Breast epithelium (tissue), 4 donors: Measurements from ENCODE around the gene IL1RAP. TPM values are rescaled to one million over a fixed set of nuclear protein-coding genes. Genes with fewer than 3 reads are reported as not detected.
A peak's percentile ranks its signal among the peaks of the same experiment; 100 is the strongest.

ENCODE experiments used
- DNase-seq, 2 donors: peaks; one replicate each; pipeline ENCODE4 v3.0.0-alpha.2; 2019; ENCODE audit warnings: low spot score in 2 of 2
- H3K27ac ChIP-seq, 2 donors: fragments of 200-600 bp; sonication (generic) in 1 of 2; one replicate each; pipeline ENCODE4 v1.5.1; 2016 to 2019; ENCODE audit warnings: mild to moderate bottlenecking in 1 of 2
- H3K27me3 ChIP-seq, 2 donors: fragments of 200-600 bp; sonication (generic) in 1 of 2; one replicate each; pipeline versions ENCODE4 v1.5.1 to v1.6.0; 2017 to 2019; ENCODE audit warnings: control low read depth in 1 of 2, mild to moderate bottlenecking in 1 of 2
- H3K36me3 ChIP-seq: fragments of 200-600 bp; one replicate; pipeline ENCODE4 v1.5.1; 2019
- H3K4me1 ChIP-seq, 2 donors: fragments of 200-600 bp; sonication (generic); one replicate each; pipeline ENCODE4 v1.5.1; 2016 to 2019; ENCODE audit warnings: control low read depth in 1 of 2
- H3K4me3 ChIP-seq, 3 donors: fragments of 200-600 bp; sonication (generic); 1 replicate in 2 of 3; 2 replicates in 1 of 3; pipeline ENCODE4 v1.5.1; 2016 to 2019; ENCODE audit warnings: mild to moderate bottlenecking in 3 of 3, moderate library complexity in 2 of 3
- H3K9me3 ChIP-seq, 2 donors: fragments of 200-600 bp; sonication (generic) in 1 of 2; one replicate each; pipeline ENCODE4 v1.5.1; 2016 to 2019; ENCODE audit warnings: control low read depth in 1 of 2
- POLR2A ChIP-seq: fragments of 450-650 bp; IDR thresholded peaks from one replicate; pipeline ENCODE4 v1.6.1; 2016; ENCODE audit warnings: antibody characterized with exemption, mild to moderate bottlenecking, moderate library complexity
- POLR2AphosphoS5 ChIP-seq, 3 donors: sonication (generic); formaldehyde crosslinking; IDR thresholded peaks; one replicate each; pipeline ENCODE4 v1.6.1; 2017; ENCODE audit warnings: antibody characterized with exemption in 3 of 3
- intact Hi-C: fragments of 100-400 bp; cut with DNase I; formaldehyde crosslinking; loops from one replicate; pipeline ENCODE4 v1.15.1; 2023; ENCODE audit warnings: low total_unique reads
- total RNA-seq, 3 donors: library from RNA; depleted of rRNA; stranded (reverse); fragments of >200 nt; gene quantifications; one replicate each; pipeline ENCODE4 v1.1.0, GENCODE V29; 2016
- TF ChIP-seq, protein P1 (sequence below), 3 donors: fragments of 450-650 bp; IDR thresholded peaks; one replicate each; pipeline ENCODE4 v1.5.1; 2016 to 2017; ENCODE audit warnings: antibody characterized with exemption in 3 of 3, mild to moderate bottlenecking in 3 of 3, moderate library complexity in 3 of 3

Gene IL1RAP
- total RNA-seq, 3 donors from 2014 or later = 11.8 to 15.4 (median 13.1) TPM

DNA sequence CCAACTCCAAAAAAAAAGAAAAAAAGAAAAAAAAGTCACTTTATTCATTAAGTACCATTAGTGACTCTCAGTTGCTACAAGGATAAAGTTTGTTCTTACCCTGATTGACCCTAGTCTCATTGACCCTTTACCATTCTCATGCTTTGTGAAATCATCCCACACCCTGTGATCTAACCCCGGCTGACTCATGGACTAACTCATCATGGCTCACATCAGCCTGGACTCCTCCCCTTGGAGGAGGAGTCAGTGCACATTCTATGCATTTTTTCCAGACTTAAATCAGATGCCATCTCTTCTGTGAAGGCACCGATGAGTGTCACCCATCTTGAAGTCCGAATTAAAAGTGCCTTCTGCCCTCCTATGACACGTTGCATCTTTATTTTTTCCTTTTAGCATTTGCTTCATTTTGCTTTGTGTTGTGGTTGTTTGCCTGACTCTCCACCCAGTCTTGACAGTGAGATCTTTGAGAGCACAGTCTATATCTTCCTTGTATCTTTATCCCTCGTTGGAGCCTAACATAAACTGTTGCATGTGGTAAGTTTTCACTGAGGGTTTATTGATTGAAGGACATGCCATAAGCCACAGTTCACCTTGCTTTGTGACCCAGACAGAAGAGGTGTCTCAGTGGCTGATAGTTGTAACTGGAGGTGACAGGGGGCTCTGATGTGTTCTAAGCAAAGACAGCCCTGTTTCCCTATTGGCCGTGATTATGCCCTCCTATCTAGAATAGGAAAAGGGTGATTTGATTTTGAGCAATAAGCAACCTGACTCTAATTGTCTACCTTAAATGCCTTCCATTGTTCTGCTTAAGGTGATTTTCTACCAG, 72.1 kb downstream of the IL1RAP start:
- intact Hi-C loops = no loop called here
- H3K4me1 ChIP-seq = no peaks in the 10 kb centered on the region
- no peaks in the 10 kb centered on the region for H3K27me3 ChIP-seq
- no peaks in the 10 kb centered on the region for H3K9me3 ChIP-seq
- H3K4me3 ChIP-seq = no peak overlapping the region
- H3K36me3 ChIP-seq = no peaks in the 10 kb centered on the region
- TF ChIP-seq POLR2AphosphoS5 (IDR thresholded peaks at IDR 0.05) (no peak), POLR2A (no peak)
- TF ChIP-seq, protein P1, sequence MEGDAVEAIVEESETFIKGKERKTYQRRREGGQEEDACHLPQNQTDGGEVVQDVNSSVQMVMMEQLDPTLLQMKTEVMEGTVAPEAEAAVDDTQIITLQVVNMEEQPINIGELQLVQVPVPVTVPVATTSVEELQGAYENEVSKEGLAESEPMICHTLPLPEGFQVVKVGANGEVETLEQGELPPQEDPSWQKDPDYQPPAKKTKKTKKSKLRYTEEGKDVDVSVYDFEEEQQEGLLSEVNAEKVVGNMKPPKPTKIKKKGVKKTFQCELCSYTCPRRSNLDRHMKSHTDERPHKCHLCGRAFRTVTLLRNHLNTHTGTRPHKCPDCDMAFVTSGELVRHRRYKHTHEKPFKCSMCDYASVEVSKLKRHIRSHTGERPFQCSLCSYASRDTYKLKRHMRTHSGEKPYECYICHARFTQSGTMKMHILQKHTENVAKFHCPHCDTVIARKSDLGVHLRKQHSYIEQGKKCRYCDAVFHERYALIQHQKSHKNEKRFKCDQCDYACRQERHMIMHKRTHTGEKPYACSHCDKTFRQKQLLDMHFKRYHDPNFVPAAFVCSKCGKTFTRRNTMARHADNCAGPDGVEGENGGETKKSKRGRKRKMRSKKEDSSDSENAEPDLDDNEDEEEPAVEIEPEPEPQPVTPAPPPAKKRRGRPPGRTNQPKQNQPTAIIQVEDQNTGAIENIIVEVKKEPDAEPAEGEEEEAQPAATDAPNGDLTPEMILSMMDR (IDR thresholded peaks at IDR 0.05) = no peak
- peak overlapping the region in 1 of 2 donors; percentile 36 for H3K27ac ChIP-seq
- DNase-seq = no peak

DNA sequence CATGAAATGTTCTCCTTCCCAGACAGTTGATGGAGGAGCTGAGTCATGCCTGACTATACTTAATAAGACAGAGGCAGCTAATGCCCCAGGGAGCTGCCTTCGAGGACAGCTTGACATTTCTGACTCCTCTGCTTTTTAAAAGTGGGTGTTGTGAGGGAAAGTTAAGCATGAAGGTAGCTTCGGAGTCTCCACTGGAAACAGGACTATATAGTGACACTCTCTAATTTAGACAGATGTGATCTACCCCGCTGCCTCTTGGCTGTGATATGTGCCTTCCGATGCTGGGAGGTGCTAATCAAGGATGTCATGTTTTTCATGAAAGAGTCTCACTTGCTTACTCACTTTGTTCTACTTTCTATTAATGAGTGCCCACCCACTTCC, 72.7 kb downstream of the IL1RAP start:
- no peak for TF ChIP-seq POLR2A
- TF ChIP-seq, protein P1 (IDR thresholded peaks at IDR 0.05) = no peak
- DNase-seq = no peak
- Histone ChIP-seq H3K4me1 (no peaks in the 10 kb centered on the region), H3K4me3 (no peak overlapping the region), H3K36me3 (no peaks in the 10 kb centered on the region), H3K27me3 (no peaks in the 10 kb centered on the region), H3K9me3 (no peaks in the 10 kb centered on the region), H3K27ac (no peak overlapping the region)
- intact Hi-C loops = no loop called here

DNA sequence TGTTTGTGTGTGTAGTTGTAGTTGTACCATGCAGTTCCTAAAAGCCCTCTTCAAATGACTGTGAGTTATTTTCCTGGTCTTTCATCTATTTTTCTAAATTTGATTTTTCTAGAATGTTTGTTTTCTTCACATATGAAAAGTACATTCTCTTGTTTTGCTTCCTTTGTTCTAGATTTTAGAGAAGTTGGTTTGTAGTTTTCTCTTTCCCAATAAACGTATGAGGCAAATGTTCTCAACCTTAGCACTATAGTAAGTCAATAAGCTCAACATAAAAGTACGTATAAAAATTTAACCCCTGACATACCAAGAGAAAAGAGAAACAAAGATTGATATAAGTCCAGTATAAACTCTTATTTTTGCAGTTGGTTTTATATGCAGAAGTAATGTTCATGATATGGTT, 74.7 kb downstream of the IL1RAP start:
- no peaks in the 10 kb centered on the region for H3K27me3 ChIP-seq
- no peaks in the 10 kb centered on the region for H3K4me1 ChIP-seq
- no peaks in the 10 kb centered on the region for H3K36me3 ChIP-seq
- H3K9me3 ChIP-seq = no peaks in the 10 kb centered on the region
- H3K27ac ChIP-seq = no peak overlapping the region
- intact Hi-C loops = no loop called here
- no peak for TF ChIP-seq POLR2AphosphoS5 (IDR thresholded peaks at IDR 0.05)
- TF ChIP-seq, protein P1 (IDR thresholded peaks at IDR 0.05) = no peak
- no peak for TF ChIP-seq POLR2A
- no peak overlapping the region for H3K4me3 ChIP-seq
- DNase-seq = no peak

DNA sequence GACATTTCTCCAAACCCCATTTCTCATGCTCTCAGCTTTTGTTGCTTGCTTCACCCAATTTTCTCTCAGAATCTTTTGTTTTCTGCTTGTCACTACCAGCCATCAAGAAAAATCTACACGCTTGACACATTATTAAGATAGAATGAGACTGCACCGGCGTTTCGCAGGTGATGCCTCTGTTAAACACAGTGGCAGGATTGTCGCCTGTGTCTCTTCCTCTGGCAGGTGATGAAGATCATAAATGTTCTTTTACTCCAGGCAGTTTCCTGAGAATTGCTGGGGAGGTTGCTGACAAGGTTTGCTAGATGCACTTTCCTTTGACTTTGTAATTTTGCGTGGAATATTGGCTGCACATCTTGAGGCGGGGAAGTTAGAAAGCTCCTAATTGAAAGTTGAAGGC, 75.4 kb downstream of the IL1RAP start:
- Histone ChIP-seq H3K27me3 (no peaks in the 10 kb centered on the region), H3K27ac (no peak overlapping the region), H3K9me3 (no peaks in the 10 kb centered on the region), H3K36me3 (no peaks in the 10 kb centered on the region), H3K4me3 (no peak overlapping the region), H3K4me1 (no peaks in the 10 kb centered on the region)
- intact Hi-C loops = no loop called here
- no peak for TF ChIP-seq POLR2AphosphoS5 (IDR thresholded peaks at IDR 0.05)
- no peak for DNase-seq

DNA sequence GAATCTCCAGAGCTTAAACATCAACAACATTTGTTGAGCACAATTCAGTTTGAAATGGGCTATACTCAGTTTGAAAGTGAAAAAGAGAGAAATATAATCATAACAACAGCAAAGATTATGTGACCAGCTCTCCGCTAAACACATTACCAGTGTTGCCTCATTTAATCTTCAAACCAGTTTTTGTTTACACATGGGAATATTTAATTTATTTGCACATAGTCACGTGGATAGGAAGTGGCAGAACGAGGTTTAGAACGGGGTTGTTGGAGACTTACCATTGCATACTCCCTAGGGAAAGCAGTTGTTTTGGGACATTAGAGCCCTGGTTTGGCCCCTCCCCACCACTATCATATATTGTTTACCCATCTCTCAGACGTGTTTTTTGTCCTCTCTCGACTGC, 77.2 kb downstream of the IL1RAP start:
- no peak for TF ChIP-seq POLR2A
- TF ChIP-seq, protein P1 (IDR thresholded peaks at IDR 0.05) = no peak
- no peak for TF ChIP-seq POLR2AphosphoS5 (IDR thresholded peaks at IDR 0.05)
- Histone ChIP-seq H3K27ac (no peak overlapping the region), H3K4me3 (no peak overlapping the region), H3K4me1 (no peaks in the 10 kb centered on the region), H3K27me3 (no peaks in the 10 kb centered on the region), H3K9me3 (no peaks in the 10 kb centered on the region), H3K36me3 (no peaks in the 10 kb centered on the region)
- no peak for DNase-seq
- intact Hi-C loops = no loop called here
